OCI-LY7 (cell line): Measurements from ENCODE around the gene LHFPL2. TPM values are rescaled to one million over a fixed set of nuclear protein-coding genes. Genes with fewer than 3 reads are reported as not detected.

Source experiments
- BruUV-seq: library from RNA; stranded (reverse); fragments of 400-500 nt; replicated peaks from 2 replicates; lab custom pipeline; 2021; lab: Mats Ljungman, UMichigan
- CTCF ChIA-PET: fragments of 300-600 bp; sonication (Branson Sonifier 250); formaldehyde crosslinking; loops from one replicate; lab custom pipeline; 2022; ENCODE audit warnings: antibody characterized with exemption; ENCODE audit not compliant: unreplicated experiment; lab: Charles Lee
- POLR2A ChIA-PET: fragments of 300-600 bp; sonication (Branson Sonifier 250); formaldehyde crosslinking; loops from one replicate; lab custom pipeline; 2022; ENCODE audit warnings: antibody characterized with exemption; lab: Charles Lee
- DNase-seq: peaks from one replicate; pipeline ENCODE4 v3.0.0-alpha.2; 2015; ENCODE audit warnings: low spot score
- H2AFZ ChIP-seq: fragments of 200-600 bp; sonication (generic), shearing (Covaris generic); 2 replicates; pipeline ENCODE4 v1.6.1; 2014; ENCODE audit warnings: mild to moderate bottlenecking, antibody characterized with exemption, low read length, moderate library complexity
- H3K27ac ChIP-seq: fragments of 200-600 bp; sonication (generic); 2 replicates; pipeline ENCODE4 v1.5.1; 2014; ENCODE audit warnings: mixed run types, low read depth, mild to moderate bottlenecking, moderate library complexity, low read length, inconsistent platforms; ENCODE audit not compliant: poor library complexity, severe bottlenecking
- H3K36me3 ChIP-seq: fragments of 200-600 bp; sonication (generic); 2 replicates; pipeline ENCODE4 v1.6.1; 2014; ENCODE audit warnings: mild to moderate bottlenecking, antibody characterized with exemption, low read length, moderate library complexity, mixed read lengths; ENCODE audit not compliant: insufficient read depth
- H3K4me1 ChIP-seq: fragments of 200-600 bp; sonication (generic); 2 replicates; pipeline ENCODE4 v1.5.1; 2014; ENCODE audit warnings: mild to moderate bottlenecking, low read length; ENCODE audit not compliant: insufficient read depth, poor library complexity, severe bottlenecking
- H3K4me2 ChIP-seq: fragments of 200-600 bp; sonication (generic); 2 replicates; pipeline ENCODE4 v1.6.1; 2014; ENCODE audit warnings: mild to moderate bottlenecking, low read length
- H3K4me3 ChIP-seq: fragments of 200-600 bp; sonication (generic); 2 replicates; pipeline ENCODE4 v1.5.1; 2014; ENCODE audit warnings: mild to moderate bottlenecking, low read depth, low read length; ENCODE audit not compliant: poor library complexity, severe bottlenecking
- H3K79me2 ChIP-seq: fragments of 200-600 bp; sonication (generic); 2 replicates; pipeline ENCODE4 v1.6.1; 2016; ENCODE audit warnings: low read depth, mild to moderate bottlenecking, low read length, moderate library complexity, mixed read lengths; ENCODE audit not compliant: insufficient read depth
- H3K9me2 ChIP-seq: fragments of 200-600 bp; sonication (generic); 2 replicates; pipeline ENCODE4 v1.6.1; 2016; ENCODE audit warnings: mild to moderate bottlenecking, low read length, mixed read lengths; ENCODE audit not compliant: insufficient read depth
- H3K9me3 ChIP-seq: fragments of 200-600 bp; sonication (generic); 2 replicates; pipeline ENCODE4 v1.6.1; 2014; ENCODE audit warnings: mild to moderate bottlenecking, mixed run types, low read length, mixed read lengths
- H4K20me1 ChIP-seq: fragments of 200-600 bp; sonication (generic); 2 replicates; pipeline ENCODE4 v1.6.1; 2014; ENCODE audit warnings: mild to moderate bottlenecking, antibody characterized with exemption, low read length, moderate library complexity, mixed read lengths; ENCODE audit not compliant: insufficient read depth
- CTCF ChIP-seq: fragments of 200-600 bp; sonication (generic); conservative IDR thresholded peaks from 2 replicates; pipeline ENCODE4 v1.5.1; 2014; ENCODE audit warnings: mild to moderate bottlenecking, antibody characterized with exemption, low read length, moderate library complexity, mixed read lengths
- EZH2phosphoT487 ChIP-seq: fragments of 200-600 bp; sonication (generic); IDR thresholded peaks from 2 replicates; pipeline ENCODE4 v1.6.1; 2018; ENCODE audit warnings: low read depth, borderline replicate concordance, mild to moderate bottlenecking, mixed run types, antibody characterized with exemption, low read length, moderate library complexity, mixed read lengths
- intact Hi-C: fragments of 100-400 bp; cut with micrococcal nuclease; formaldehyde crosslinking; loops from one replicate; pipeline ENCODE4 v1.10.0; 2022; ENCODE audit not compliant: unreplicated experiment
- total RNA-seq, 2 experiments: library from RNA; depleted of rRNA in 1 of 2; stranded (reverse); fragments of >200 nt in 1 of 2; shearing (Covaris generic) in 1 of 2; gene quantifications; 2 replicates each; pipeline ENCODE4 v1.2.3, GENCODE V29; 2014 to 2022

LHFPL2 gene
- total RNA-seq, 2 experiments from 2014 or later = 12.2 to 24.0 TPM

GRCh38 chr5:78587775-78588291, 60.7 kb downstream of the LHFPL2 start:
- Histone ChIP-seq H4K20me1 (no peaks in the 10 kb centered on the region), H3K9me2 (no peaks in the 10 kb centered on the region), H2AFZ (no peak overlapping the region), H3K4me3 (no peak overlapping the region), H3K4me2 (no peak overlapping the region), H3K9me3 (no peaks in the 10 kb centered on the region), H3K36me3 (peaks cover 29% of the 10 kb centered on the region), H3K27ac (no peak overlapping the region), H3K4me1 (peaks cover 2% of the 10 kb centered on the region), H3K79me2 (no peaks in the 10 kb centered on the region)
- POLR2A ChIA-PET = interaction anchor here (0.6 kb wide), 1 partner anchor 30 kb away, joined by 3 read pairs; no protein-coding TSS in a partner anchor
- no peak for TF ChIP-seq EZH2phosphoT487
- no peak for TF ChIP-seq CTCF
- intact Hi-C loops = no loop called here
- no TSS peak for BruUV-seq
- no peak for DNase-seq
- CTCF ChIA-PET = no interaction called here

GRCh38 chr5:78587081-78587774, 61.3 kb downstream of the LHFPL2 start:
- TF ChIP-seq CTCF (no peak), EZH2phosphoT487 (no peak)
- Histone ChIP-seq H3K9me2 (no peaks in the 10 kb centered on the region), H3K9me3 (no peaks in the 10 kb centered on the region), H3K4me1 (no peaks in the 10 kb centered on the region), H2AFZ (no peak overlapping the region), H4K20me1 (no peaks in the 10 kb centered on the region), H3K27ac (no peak overlapping the region), H3K4me3 (no peak overlapping the region), H3K36me3 (peaks cover 29% of the 10 kb centered on the region), H3K4me2 (no peak overlapping the region), H3K79me2 (no peaks in the 10 kb centered on the region)
- intact Hi-C loops = no loop called here
- no peak for DNase-seq
- BruUV-seq = no TSS peak
- POLR2A ChIA-PET = no interaction called here
- CTCF ChIA-PET = no interaction called here

- no peak overlapping the region for H2AFZ ChIP-seq
- no peaks in the 10 kb centered on the region for H3K9me2 ChIP-seq
- H3K4me3 ChIP-seq = no peak overlapping the region
- H3K4me2 ChIP-seq = no peak overlapping the region
- BruUV-seq = no TSS peak
- no peaks in the 10 kb centered on the region for H4K20me1 ChIP-seq
- no peaks in the 10 kb centered on the region for H3K79me2 ChIP-seq
- intact Hi-C loops = no loop called here
- POLR2A ChIA-PET = no interaction called here
- H3K27ac ChIP-seq = no peak overlapping the region
- no peak for DNase-seq
- peaks cover 29% of the 10 kb centered on the region for H3K36me3 ChIP-seq
- H3K9me3 ChIP-seq = no peaks in the 10 kb centered on the region
- CTCF ChIA-PET = no interaction called here
- no peaks in the 10 kb centered on the region for H3K4me1 ChIP-seq
- TF ChIP-seq EZH2phosphoT487 (no peak), CTCF (no peak)
Measured at GRCh38 chr5:78586251-78586650, 62.3 kb downstream of the LHFPL2 start.
